ENCODE data around the gene NEURL1.
"Not testable (repeated sequence)": the region's sequence is repeated elsewhere in the genome, so short reads cannot be mapped to it uniquely, and the experiment has no call there.

The NEURL1 gene

GRCh38 chr10:103465411-103466179, 27.9 kb upstream of the NEURL1 start:
- no peak for DNase-seq

- DNase-seq, result no peak
These were observed 26.8 kb upstream of the NEURL1 start for GRCh38 chr10:103466734-103467133.

- no peak for DNase-seq
These were observed 26.1 kb upstream of the NEURL1 start for GRCh38 chr10:103467406-103467805.

- DNase-seq, result no peak
These were observed 24.3 kb upstream of the NEURL1 start for GRCh38 chr10:103469201-103469600.

DNA sequence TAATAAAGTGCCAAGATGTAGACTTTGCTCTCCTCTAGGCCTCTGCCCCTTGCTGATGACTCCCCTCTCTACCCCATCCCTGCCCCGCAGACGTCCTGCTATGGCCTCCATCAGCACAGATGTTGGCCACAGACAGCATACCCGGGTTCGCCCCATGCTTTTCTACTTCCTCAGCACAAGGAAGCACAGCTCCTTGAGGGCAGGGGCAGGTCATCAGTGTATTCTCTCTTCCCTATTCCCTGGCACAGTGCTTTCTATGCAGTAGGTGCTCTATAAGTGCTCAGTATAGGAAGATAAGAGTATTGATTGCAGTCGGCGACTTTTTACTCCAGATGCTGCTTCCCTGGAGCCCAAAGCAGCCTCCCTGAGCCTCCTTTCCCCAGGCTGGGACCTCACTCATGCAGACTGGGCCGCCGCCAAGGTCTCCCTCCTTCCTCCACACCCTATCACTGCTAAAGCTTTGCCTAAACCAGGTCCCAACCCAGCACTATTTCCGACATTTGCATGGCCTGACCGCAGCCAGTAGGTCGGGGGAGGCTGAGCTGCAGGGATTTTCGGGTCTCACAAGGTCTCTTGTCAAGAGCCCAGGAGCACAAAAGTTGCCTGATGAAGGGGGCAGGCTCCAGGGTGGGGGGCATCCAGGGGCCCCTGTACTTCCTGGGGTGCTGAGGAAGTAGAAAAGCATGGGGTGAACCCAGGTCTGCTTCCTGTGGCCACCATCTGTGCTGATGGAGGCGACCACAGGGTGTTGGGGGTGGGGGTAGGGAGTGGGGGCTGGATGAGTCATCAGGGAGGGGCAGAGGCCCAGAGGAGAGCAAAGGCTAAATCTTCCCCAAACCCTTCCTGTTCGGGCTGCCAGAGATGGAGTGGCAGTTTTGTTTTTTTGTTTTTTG, 22.5 kb upstream of the NEURL1 start:
- DNase-seq, result no peak

- no peak for DNase-seq
These were observed 21.5 kb upstream of the NEURL1 start for GRCh38 chr10:103472005-103472404.

DNA sequence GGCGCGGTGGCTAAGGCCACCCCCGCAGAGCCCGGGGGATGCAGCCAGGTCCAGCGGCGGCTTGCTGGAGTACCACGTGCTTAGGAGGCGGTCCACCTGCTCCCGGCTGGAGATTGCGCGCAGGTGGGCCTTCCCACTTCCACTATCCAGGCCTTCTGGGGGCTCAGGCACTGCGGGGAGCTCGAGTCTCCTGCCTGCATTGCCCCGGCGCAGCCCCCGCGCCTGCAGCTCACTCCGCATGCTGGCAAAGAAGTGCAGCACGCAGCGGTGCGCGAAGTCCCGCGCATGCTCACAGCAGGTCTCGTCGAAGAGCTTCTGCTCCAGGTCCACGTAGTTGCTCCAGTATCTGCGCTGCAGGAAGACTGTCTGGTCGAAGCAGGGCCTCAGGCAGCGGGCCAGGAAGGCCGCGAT, 20.2 kb upstream of the NEURL1 start:
- DNase-seq, result no peak

DNA sequence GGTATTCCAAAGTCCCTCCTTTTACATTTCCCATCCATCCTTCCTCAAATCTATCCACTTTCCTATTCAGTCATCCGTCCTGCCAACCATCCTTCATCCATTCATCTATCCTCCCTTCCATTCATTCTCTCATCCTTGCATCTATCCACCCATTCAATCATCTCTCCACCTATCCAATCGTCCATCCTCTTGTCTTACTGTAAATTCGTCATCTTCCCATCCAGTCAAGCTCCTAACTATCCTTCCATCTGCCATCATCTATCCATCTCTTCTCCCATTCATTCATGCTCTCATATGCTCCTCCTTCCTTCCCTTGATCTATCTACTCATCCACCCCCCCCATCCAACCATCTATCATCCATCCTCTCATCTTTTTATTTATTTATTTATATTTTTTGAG, 19.4 kb upstream of the NEURL1 start:
- no peak for DNase-seq

DNA sequence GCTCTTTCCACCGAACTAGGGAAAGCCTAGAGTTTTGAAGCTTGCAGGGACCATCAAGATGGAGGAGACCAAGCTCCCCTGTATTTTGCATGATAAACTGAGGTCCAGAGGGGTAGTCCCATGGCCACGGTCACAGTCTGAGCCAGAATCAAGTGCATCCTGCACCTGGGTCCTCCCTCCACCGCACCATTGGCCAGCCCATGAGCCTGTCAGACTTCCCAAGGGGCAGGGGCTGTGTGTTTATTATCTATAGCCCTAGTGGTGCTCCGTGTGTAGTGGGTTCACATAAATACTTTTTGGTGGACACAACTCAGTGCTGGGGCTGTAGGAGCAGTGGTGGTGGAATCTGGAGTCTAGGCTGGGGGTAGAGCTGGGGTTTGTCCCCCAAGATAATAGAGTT, 18.1 kb upstream of the NEURL1 start:
- DNase-seq, result no peak

DNA sequence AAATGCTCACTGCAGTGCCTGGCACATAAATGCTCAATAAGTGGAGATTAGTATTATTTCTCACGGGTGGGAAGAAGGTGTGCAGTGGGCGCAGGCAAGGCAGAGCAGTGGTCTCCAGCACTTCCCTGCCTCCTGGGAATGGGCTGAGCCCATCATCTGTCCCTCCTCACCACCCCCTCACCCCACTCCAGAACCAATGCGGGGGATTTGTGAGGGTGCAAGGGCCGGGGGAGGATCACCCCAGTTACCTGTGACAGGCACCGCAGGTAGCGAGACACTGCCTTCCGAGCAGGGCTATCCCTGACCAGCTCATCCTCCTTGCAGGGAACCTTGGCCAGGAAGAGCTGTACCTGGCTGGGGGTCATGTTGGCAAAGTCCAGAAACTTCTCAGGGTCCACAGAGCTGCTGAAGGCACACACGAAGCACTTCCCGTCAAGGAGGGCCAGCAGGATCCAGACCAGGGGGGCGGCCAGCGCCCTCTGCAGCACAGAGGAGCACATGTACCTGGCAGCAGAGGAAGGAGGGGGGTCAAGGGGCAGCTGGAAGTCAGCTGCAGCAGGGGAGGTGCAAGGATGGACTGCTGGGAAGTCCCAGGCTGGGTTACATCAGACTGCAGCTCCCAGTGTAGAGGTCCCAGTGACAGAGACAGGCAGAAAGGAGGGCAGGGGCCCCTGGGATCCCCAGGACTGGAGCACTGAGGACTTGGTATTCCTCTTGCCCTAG, 17.3 kb upstream of the NEURL1 start:
- DNase-seq, result no peak

- no peak for DNase-seq
These were observed 14.8 kb upstream of the NEURL1 start for GRCh38 chr10:103478671-103479070.

DNA sequence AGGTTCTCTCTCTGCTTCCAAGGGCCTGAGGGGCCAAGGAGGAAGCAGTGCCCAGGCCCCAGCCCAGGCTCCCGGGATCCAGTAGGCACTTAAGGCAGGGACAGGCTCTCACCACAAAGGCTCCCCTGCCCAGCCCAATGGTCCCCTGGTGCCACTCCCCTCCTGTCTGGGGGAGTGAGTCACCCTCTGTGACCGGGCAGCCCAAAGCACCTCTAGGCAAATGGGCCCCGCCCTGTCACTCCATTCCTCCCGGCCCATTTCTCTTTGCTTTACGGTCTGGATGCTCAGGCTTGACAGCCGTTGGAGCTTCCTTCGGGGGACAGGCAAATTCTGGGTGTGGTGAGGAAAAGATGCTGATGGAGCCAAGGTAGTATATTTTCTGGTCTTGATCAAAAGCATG, 14.4 kb upstream of the NEURL1 start, which contains the start of gene CALHM3:
TSS of gene CALHM3 (minus strand) at position 106 of the 400 bp plus-strand sequence. CDS start 208 bp downstream, outside the sequence.
- no peak for DNase-seq

- no peak for DNase-seq
These were observed 13.0 kb upstream of the NEURL1 start for GRCh38 chr10:103480521-103480920.

GRCh38 chr10:103481974-103482531, 11.5 kb upstream of the NEURL1 start:
- DNase-seq, result no peak

DNA sequence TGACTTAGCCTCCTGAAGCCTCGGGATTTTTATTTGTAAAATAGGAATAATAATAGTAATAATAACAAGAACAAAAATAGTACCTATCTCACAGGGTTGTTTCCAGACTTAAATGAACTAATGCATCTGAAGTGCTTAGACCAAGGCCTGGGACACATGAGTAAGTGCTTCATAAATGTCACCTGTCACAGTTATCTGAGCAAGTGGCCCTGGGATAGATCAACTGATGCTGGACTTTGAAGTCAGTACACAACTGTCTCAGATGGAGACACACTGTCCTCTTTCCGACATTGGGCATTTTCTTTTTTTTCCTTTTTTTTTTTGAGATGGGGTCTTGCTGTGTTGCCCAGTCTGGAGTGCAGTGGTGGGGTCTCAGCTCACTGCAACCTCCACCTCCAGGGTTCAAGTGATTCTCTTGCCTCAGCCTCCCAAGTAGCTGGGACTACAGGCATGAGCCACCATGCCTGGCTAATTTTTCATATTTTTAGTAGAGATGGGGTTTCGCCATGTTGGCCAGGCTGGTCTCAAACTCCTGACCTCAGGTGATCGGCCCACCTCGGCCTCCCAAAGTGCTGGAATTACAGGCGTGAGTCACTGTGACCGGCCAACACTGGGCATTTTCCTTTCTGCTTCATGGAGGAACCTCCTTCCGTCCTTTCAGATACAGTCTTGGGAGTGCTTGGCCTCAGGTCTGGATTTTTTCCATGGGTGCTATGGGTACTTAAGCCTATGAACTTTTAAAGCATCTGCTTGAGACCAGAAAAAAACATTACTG, 6.7 kb upstream of the NEURL1 start:
- not testable (repeated sequence) for DNase-seq

- DNase-seq, result no peak
These were observed 6.1 kb upstream of the NEURL1 start for GRCh38 chr10:103487410-103487708.

DNA sequence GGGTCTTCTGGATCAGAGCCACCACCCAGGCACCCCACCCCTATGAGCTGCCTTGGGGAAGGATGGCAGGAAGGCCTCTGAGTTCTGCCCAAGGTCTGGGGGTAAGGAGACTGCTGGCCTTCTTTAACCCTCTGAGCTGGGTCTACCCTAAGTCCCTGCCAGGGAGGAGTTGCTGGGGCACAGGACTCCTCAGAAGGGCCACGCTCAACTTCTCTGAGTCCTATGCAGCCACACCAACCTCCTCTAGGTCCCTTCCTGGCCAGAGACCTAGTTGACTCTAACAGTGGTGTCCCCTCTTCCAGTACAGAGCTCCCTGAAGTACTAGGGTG, 2.6 kb upstream of the NEURL1 start:
- DNase-seq, result no peak

DNA sequence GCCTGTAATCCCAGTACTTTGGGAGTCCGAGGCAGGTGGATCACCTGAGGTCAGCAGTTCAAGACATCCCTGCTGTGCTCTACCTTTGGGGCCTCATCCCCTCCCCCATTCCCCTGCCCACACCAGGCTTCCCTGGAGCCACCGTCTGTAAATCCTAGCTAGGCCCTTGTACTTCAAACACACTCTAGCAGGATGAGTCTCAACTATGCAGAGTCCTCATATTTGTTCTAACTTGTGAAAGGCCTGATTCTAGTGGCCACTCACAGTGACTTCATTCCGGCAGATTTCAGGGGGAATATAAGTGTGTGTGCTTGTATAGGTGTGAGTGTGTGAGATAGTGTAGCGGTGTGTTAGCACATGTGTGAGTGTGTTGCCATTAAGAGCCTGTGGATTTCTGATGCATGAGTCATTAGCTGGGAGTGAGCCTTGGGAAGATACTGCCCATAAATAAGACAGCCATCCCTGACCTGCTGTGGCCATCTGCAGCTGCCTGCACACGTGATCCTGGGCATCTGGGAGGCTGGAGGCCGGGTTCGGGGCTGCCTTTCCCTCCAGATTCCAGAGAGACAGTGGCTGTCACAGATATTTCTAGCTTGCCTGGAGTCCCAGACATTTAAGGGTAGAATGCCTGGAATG, 1.7 kb upstream of the NEURL1 start:
- DNase-seq, result no peak

- DNase-seq, result no peak
These were observed 747 bp upstream of the NEURL1 start for GRCh38 chr10:103492655-103493261.

DNA sequence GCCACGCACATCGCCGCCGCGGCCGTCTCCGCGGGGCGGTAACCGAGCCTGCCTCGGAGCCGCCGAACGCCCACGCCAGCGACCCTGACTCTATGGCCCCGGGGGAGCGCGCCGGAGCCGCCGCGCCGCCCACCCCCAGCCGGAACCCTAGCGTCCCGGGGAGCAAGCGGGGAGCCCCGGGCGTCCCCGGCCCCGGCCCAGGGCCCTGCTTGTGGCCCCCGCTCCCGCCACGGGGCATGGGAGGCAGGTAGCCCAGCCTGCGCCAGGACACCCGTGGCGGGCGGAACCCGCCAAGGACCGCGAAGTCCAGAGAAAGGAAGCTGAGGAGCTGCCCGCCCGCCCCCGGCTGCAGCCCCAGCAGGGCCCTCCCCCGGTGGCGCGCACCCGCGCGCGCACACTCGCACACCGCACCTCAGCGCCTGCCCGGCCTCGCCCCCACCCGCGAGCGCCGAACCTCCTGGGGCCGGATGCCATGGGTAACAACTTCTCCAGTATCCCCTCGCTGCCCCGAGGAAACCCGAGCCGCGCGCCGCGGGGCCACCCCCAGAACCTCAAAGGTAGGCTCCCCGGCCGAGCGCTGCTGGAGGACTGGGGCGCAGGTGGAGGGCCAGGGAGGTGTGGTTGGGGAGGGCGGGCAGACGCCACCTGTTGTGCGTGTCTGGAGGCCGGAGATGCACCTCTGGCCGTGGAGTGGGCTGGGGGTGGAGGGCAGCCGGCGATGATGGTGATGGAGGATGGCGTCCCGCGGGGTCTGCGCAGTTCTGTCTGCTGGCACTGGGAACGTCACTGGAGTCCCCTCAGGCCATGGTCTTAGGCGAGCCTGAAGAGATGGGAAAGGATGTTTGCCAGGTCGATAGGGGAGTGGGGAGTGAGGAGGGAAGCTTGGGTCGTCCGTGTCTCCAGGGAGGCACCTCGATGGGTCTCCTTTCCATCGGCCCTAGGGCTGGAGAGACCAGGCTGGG, 692 bp downstream of the NEURL1 start:
- no peak for DNase-seq

Data from GOT3 (cell line).